Gastrocnemius medialis (tissue), 4 donors: Measurements from ENCODE around the gene MMP11. TPM values are rescaled to one million over a fixed set of nuclear protein-coding genes. Genes with fewer than 3 reads are reported as not detected.

ENCODE experiments used
- ATAC-seq, 2 donors: fragments of 150-250 bp; one replicate each; pipeline ENCODE4 v1.9.1; 2016
- DNase-seq, 2 donors: peaks; one replicate each; pipeline ENCODE4 v3.0.0-alpha.2; 2019
- H3K27ac ChIP-seq, 4 donors: fragments of 200-600 bp; sonication (generic); 1 replicate in 1 of 4; 2 replicates in 3 of 4; pipeline ENCODE4 v1.5.1; 2016 to 2018; ENCODE audit warnings: mild to moderate bottlenecking in 2 of 4, moderate library complexity in 1 of 4
- H3K27me3 ChIP-seq, 3 donors: fragments of 200-600 bp; sonication (generic) in 2 of 3; 1 replicate in 1 of 3; 2 replicates in 2 of 3; pipeline versions ENCODE4 v1.5.1 to v1.6.0; 2016 to 2019; ENCODE audit warnings: mild to moderate bottlenecking in 1 of 3, moderate library complexity in 1 of 3
- H3K36me3 ChIP-seq, 2 donors: fragments of 200-600 bp; sonication (generic) in 1 of 2; one replicate each; pipeline ENCODE4 v1.5.1; 2017 to 2018
- H3K4me1 ChIP-seq, 2 donors: fragments of 200-600 bp; sonication (generic) in 1 of 2; one replicate each; pipeline ENCODE4 v1.5.1; 2016 to 2017; ENCODE audit warnings: mild to moderate bottlenecking in 2 of 2
- H3K4me3 ChIP-seq, 4 donors: fragments of 200-600 bp; sonication (generic) in 3 of 4; 1 replicate in 1 of 4; 2 replicates in 3 of 4; pipeline ENCODE4 v1.5.1; 2016 to 2019; ENCODE audit warnings: mild to moderate bottlenecking in 2 of 4
- H3K9me3 ChIP-seq, 3 donors: fragments of 200-600 bp; sonication (generic) in 2 of 3; 1 replicate in 1 of 3; 2 replicates in 2 of 3; pipeline ENCODE4 v1.5.1; 2016 to 2019
- CTCF ChIP-seq, 5 experiments: fragments of 450-650 bp in 3 of 5; fragments of 200-600 bp in 2 of 5; sonication (generic) in 2 of 5; IDR thresholded peaks in 4 of 5; conservative IDR thresholded peaks in 1 of 5; 1 replicate in 4 of 5; 2 replicates in 1 of 5; pipeline ENCODE4 v1.5.1; 2016 to 2019; ENCODE audit warnings: antibody characterized with exemption in 5 of 5, mild to moderate bottlenecking in 3 of 5, moderate library complexity in 3 of 5
- POLR2A ChIP-seq, 2 donors: fragments of 450-650 bp; IDR thresholded peaks; one replicate each; pipeline ENCODE4 v1.6.1; 2017; ENCODE audit warnings: antibody characterized with exemption in 2 of 2, mild to moderate bottlenecking in 2 of 2, moderate library complexity in 2 of 2
- in situ Hi-C, 4 donors: fragments of 200-750 bp; cut with MboI; loops; one replicate each; pipeline versions ENCODE4 v1.15.0 to v1.8.0; 2017; ENCODE audit warnings: low sequenced_read_pairs in 4 of 4
- intact Hi-C: fragments of 100-400 bp; cut with DNase I; formaldehyde crosslinking; loops from one replicate; pipeline ENCODE4 v1.15.1; 2023; ENCODE audit warnings: low total_unique reads
- total RNA-seq, 4 donors: library from RNA; depleted of rRNA; stranded (reverse); fragments of >200 nt; gene quantifications; one replicate each; pipeline versions ENCODE4 v1.1.0 to v1.2.3, GENCODE V29; 2016

The MMP11 gene
- total RNA-seq, 4 donors from 2014 or later = 0.91 to 3.6 (median 1.4) TPM; not detected in 1

GRCh38 chr22:23769321-23769965, 3.2 kb upstream of the MMP11 start:
- Histone ChIP-seq H3K4me1 (peaks cover 25 to 35% of the 10 kb centered on the region in 2 donors), H3K4me3 (no peak overlapping the region)
- TF ChIP-seq POLR2A (IDR thresholded peaks at IDR 0.05) = no peak
- TF ChIP-seq CTCF (IDR thresholded peaks at IDR 0.05 in 4 of 5, conservative IDR thresholded peaks at IDR 0.05 in 1 of 5) = no peak

GRCh38 chr22:23772315-23772648, 367 bp upstream of the MMP11 start:
- H3K4me3 ChIP-seq = peak overlapping the region; percentile 37 to 62 (median 54)
- ATAC-seq = no peak
- in situ Hi-C loops (loop anchor here in 3 of 4 donors (5.0 to 10.0 kb wide), 3 partner anchors 73 to 80 kb away; no protein-coding TSS in a partner anchor), intact Hi-C loops (no loop called here)
- no peaks in the 10 kb centered on the region for H3K36me3 ChIP-seq
- H3K4me1 ChIP-seq = peaks cover 11 to 16% of the 10 kb centered on the region in 2 donors
- H3K9me3 ChIP-seq = no peaks in the 10 kb centered on the region
- peak overlapping the region in 3 of 4 donors; percentile 45 to 51 (median 47) for H3K27ac ChIP-seq
- no peak for TF ChIP-seq CTCF (IDR thresholded peaks at IDR 0.05 in 4 of 5, conservative IDR thresholded peaks at IDR 0.05 in 1 of 5)
- TF ChIP-seq POLR2A (IDR thresholded peaks at IDR 0.05) = no peak
- no peak for DNase-seq
- no peaks in the 10 kb centered on the region for H3K27me3 ChIP-seq

More at GRCh38 chr22:23769321-23769965, 3.2 kb upstream of the MMP11 start:
- Histone ChIP-seq H3K9me3 (no peaks in the 10 kb centered on the region), H3K27me3 (no peaks in the 10 kb centered on the region), H3K36me3 (no peaks in the 10 kb centered on the region), H3K27ac (peak overlapping the region; percentile 96 to 100 (median 100))
- ATAC-seq (no peak), DNase-seq (no peak)
- in situ Hi-C loops (no loop called here), intact Hi-C loops (loop anchor here (2.0 to 5.0 kb wide), 6 partner anchors 17 to 247 kb away; partner anchors contain the start of genes MIF and SMARCB1)

- intact Hi-C loops = no loop called here
- in situ Hi-C loops = loop anchor here in 3 of 4 donors (5.0 to 10.0 kb wide), 3 partner anchors 71 to 79 kb away; no protein-coding TSS in a partner anchor
- ATAC-seq = no peak
- Histone ChIP-seq H3K4me1 (peaks cover 10 to 16% of the 10 kb centered on the region in 2 donors), H3K27me3 (no peaks in the 10 kb centered on the region), H3K27ac (no peak overlapping the region), H3K9me3 (no peaks in the 10 kb centered on the region), H3K36me3 (no peaks in the 10 kb centered on the region), H3K4me3 (peak overlapping the region in 2 of 4 donors; percentile 29 to 62)
- TF ChIP-seq POLR2A (IDR thresholded peaks at IDR 0.05) (no peak), CTCF (IDR thresholded peaks at IDR 0.05 in 4 of 5, conservative IDR thresholded peaks at IDR 0.05 in 1 of 5) (no peak)
- no peak for DNase-seq
These were observed 949 bp downstream of the MMP11 start for GRCh38 chr22:23773483-23774113.

- H3K36me3 ChIP-seq = no peaks in the 10 kb centered on the region
- no peaks in the 10 kb centered on the region for H3K9me3 ChIP-seq
- no peak overlapping the region for H3K27ac ChIP-seq
- no peak for ATAC-seq
- DNase-seq = no peak
- H3K4me1 ChIP-seq = peaks cover 2 to 11% of the 10 kb centered on the region in 2 donors
- no peak overlapping the region for H3K4me3 ChIP-seq
- intact Hi-C loops (no loop called here), in situ Hi-C loops (loop anchor here in 3 of 4 donors (5.0 to 10.0 kb wide), 3 partner anchors 70 to 78 kb away; no protein-coding TSS in a partner anchor)
- TF ChIP-seq POLR2A (IDR thresholded peaks at IDR 0.05) = no peak
- TF ChIP-seq CTCF (IDR thresholded peaks at IDR 0.05 in 4 of 5, conservative IDR thresholded peaks at IDR 0.05 in 1 of 5) = no peak
- no peaks in the 10 kb centered on the region for H3K27me3 ChIP-seq
These were observed 1.7 kb downstream of the MMP11 start for GRCh38 chr22:23774114-23774921.
